PC-9 (cell line): ENCODE results near the gene TDRD6.

Experiments
- EZH2 ChIP-seq: fragments of 200-600 bp; sonication (generic); IDR thresholded peaks from 2 replicates; pipeline ENCODE4 v1.8.0; 2017; ENCODE audit warnings: antibody characterized with exemption, low read depth
- TF ChIP-seq, protein P1 (sequence below): fragments of 200-600 bp; sonication (generic); conservative IDR thresholded peaks from 2 replicates; pipeline ENCODE4 v1.6.1; 2017; ENCODE audit warnings: mixed run types, antibody characterized with exemption, mild to moderate bottlenecking, moderate library complexity

DNA sequence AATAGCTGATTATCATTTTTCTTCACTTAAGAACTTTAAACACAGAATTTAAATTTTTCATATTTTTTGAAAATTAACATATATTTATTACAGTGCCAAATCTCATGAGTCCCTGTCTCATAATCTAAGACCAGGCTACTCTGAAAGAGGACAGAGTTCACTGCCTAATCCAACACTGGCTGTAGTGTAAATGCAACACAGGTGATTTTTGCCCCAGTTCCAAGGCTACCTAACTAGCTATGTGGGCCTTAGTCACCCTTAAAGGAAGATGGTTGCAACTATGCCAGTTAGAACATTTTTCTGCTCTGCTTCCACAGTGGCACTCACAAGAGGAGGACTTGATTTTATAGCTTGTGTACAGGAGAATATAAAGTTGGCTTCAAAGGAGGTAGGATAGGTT is 30.0 kb upstream of the TDRD6 start:
- TF ChIP-seq, protein P1, sequence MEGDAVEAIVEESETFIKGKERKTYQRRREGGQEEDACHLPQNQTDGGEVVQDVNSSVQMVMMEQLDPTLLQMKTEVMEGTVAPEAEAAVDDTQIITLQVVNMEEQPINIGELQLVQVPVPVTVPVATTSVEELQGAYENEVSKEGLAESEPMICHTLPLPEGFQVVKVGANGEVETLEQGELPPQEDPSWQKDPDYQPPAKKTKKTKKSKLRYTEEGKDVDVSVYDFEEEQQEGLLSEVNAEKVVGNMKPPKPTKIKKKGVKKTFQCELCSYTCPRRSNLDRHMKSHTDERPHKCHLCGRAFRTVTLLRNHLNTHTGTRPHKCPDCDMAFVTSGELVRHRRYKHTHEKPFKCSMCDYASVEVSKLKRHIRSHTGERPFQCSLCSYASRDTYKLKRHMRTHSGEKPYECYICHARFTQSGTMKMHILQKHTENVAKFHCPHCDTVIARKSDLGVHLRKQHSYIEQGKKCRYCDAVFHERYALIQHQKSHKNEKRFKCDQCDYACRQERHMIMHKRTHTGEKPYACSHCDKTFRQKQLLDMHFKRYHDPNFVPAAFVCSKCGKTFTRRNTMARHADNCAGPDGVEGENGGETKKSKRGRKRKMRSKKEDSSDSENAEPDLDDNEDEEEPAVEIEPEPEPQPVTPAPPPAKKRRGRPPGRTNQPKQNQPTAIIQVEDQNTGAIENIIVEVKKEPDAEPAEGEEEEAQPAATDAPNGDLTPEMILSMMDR: no peak
- TF ChIP-seq EZH2: no peak
